Kidney tubule cell (primary cell): Measurements from ENCODE around the gene HFM1.
"Not testable (repeated sequence)": the region's sequence is repeated elsewhere in the genome, so short reads cannot be mapped to it uniquely, and the experiment has no call there.

Source experiments
- DNase-seq: peaks from one replicate; pipeline ENCODE4 v3.0.0-alpha.2; 2018; ENCODE audit warnings: low spot score

Gene HFM1, protein sequence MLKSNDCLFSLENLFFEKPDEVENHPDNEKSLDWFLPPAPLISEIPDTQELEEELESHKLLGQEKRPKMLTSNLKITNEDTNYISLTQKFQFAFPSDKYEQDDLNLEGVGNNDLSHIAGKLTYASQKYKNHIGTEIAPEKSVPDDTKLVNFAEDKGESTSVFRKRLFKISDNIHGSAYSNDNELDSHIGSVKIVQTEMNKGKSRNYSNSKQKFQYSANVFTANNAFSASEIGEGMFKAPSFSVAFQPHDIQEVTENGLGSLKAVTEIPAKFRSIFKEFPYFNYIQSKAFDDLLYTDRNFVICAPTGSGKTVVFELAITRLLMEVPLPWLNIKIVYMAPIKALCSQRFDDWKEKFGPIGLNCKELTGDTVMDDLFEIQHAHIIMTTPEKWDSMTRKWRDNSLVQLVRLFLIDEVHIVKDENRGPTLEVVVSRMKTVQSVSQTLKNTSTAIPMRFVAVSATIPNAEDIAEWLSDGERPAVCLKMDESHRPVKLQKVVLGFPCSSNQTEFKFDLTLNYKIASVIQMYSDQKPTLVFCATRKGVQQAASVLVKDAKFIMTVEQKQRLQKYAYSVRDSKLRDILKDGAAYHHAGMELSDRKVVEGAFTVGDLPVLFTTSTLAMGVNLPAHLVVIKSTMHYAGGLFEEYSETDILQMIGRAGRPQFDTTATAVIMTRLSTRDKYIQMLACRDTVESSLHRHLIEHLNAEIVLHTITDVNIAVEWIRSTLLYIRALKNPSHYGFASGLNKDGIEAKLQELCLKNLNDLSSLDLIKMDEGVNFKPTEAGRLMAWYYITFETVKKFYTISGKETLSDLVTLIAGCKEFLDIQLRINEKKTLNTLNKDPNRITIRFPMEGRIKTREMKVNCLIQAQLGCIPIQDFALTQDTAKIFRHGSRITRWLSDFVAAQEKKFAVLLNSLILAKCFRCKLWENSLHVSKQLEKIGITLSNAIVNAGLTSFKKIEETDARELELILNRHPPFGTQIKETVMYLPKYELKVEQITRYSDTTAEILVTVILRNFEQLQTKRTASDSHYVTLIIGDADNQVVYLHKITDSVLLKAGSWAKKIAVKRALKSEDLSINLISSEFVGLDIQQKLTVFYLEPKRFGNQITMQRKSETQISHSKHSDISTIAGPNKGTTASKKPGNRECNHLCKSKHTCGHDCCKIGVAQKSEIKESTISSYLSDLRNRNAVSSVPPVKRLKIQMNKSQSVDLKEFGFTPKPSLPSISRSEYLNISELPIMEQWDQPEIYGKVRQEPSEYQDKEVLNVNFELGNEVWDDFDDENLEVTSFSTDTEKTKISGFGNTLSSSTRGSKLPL (N-terminal part only)

GRCh38 chr1:91404151-91405012 lies at the start of gene HFM1:
HFM1 (minus strand) TSS chr1:91404837; CDS start chr1:91401082, 3,755 bp downstream.
- peak; percentile 84 for DNase-seq

DNA sequence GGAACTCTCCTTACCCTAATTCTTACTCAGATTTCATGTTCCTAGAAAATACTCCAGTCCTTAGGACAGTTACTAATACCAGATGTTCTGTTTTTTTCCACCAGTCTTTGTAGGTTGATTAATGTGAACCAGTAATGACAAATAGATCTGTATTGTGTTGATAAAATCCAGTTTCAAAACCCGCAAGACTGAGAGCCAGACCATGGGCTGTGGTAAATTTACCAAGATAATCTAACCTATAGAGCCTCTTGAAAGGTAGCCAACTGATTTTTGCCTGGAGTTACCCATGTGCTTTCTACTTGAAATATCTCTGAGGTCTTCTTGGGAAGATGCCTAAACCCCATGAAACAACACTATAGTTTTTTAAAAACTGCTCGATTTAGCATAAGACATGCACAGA lies 49.5 kb upstream of the HFM1 start:
- no peak for DNase-seq

GRCh38 chr1:91450260-91450659 lies 45.6 kb upstream of the HFM1 start:
- no peak for DNase-seq

GRCh38 chr1:91447782-91448181 lies 43.1 kb upstream of the HFM1 start:
- not testable (repeated sequence) for DNase-seq

GRCh38 chr1:91441980-91442379 lies 37.3 kb upstream of the HFM1 start:
- not testable (repeated sequence) for DNase-seq

DNA sequence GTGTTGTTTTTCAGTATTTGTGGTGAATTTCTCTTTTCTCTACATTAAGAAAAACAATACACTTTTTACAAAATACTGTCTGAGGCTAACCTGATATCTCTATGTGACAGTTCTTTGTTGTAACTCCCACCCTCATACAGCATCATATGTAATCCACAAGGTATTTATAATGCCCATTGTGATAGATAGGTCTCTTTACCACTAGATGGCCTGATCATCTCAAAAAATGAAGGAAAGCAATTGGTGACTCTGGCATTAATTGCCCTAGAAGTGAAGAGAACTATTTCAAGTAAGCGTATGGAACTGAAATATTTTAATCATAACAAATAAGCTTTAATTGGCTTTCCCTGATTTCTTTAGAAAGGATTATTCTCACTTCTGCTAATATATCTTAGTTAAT lies 36.2 kb upstream of the HFM1 start:
- no peak for DNase-seq

DNA sequence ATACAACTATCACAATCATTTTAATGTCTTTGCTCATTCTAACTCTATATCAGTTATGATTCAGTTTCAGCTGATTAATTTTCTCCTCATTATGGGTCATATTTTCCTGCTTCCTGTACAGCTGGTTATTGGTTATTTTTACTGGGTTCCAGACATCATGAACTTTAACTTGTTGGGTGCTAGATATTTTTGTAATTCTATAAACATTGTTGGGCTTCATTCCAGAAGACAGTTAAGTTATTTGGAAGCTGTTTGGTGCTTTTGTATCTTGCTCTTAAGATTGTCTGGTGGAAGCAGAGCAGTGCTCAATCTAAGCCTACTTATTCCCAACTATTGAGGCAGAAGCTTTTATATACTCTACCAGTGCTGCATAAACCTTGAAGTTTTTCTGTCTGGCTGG lies 34.4 kb upstream of the HFM1 start:
- no peak for DNase-seq

DNA sequence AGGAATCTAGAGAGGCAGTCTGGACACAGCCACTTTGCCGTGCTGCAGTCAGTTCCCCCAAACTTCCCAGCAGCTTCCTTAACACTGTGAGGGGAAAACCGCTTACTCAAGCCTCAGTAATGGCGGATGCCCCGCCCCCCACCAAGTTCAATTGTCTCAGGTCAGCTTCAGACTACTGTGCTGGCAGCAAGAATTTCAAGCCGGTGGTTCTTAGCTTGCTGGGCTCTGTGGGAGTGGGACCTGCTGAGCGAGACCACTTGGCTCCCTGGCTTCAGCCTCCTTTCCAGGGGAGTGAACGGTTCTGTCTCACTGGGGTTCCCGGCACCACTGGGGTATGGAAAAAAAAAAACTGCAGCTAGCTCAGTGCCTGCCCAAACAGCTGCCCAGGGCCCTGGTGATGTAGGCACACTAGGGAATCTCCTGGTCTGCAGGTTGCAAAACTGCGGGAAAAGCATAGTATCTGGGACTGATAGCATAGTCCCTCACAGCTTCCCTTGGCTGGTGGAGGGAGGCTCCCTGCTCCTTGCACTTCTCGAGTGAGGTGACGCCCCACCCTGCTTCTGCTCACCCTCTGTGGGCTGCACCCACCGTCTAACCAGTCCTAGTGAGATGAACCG lies 23.7 kb upstream of the HFM1 start:
- DNase-seq = peak; percentile 31

GRCh38 chr1:91427741-91428140 lies 23.1 kb upstream of the HFM1 start:
- no peak for DNase-seq

DNA sequence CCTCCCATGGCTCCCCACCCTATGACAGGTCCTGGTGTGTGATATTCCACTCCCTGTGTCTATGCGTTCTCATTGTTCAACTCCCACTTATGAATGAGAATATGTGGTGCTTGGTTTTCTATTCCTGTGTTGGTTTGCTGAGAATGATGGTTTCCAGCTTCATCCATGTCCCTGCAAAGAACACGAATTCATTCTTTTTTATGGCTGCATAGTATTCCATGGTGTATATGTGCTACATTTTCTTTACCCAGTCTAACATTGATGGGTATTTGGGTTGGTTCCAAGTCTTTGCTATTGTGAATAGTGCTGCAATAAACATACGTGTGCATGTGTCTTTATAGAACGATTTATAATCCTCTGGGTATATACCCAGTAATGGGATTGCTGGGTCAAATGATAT lies 17.9 kb upstream of the HFM1 start:
- not testable (repeated sequence) for DNase-seq

DNA sequence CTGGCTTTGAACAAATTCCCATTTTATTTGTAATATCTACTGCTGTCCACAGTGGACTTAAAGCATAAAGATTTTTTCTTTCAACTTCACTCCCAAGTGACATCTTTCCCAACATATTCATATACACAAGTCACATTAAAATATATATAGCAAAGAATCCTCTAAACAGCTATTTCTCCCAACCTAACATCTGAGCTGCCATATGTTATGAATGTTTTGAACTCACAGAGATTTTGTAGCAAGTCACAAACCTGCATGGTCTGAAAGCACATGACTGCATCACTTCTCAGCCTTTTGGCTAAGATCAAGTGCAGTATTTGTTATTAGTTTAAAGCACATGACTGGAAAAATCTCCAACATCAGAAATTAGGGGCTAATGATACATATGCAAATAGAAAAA lies 7.7 kb upstream of the HFM1 start:
- no peak for DNase-seq

- no peak for DNase-seq
Measured at GRCh38 chr1:91406773-91407389, 2.2 kb upstream of the HFM1 start.

- peak; percentile 37 for DNase-seq
Measured at GRCh38 chr1:91402023-91402422, 2.6 kb downstream of the HFM1 start.

DNA sequence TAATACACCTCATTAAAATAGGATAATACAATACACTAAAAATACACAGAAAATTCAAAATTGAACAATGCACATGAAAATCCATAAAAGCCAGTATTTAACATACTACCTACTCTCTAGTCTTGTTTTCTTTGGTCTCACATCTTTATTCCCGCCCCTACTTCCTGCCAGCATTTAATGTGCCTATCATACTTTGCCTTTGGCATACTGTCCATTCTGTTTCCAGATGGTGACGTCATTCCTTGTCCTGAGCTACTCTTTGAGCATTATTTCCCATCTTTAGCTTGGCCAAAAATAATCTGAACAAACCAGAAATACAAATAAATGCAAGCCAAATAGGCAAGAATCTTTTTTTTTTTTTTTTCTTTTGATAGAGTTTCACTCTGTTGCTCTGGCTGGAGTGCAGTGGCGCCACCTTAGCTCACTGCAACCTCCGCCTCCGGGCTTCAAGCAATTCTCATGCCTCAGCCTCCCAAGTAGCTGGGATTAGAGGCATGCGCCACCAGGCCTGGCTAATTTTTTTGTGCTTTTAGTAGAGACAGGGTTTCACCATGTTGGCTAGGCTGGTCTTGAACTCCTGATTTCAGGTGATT lies 4.4 kb downstream of the HFM1 start:
- DNase-seq = no peak

DNA sequence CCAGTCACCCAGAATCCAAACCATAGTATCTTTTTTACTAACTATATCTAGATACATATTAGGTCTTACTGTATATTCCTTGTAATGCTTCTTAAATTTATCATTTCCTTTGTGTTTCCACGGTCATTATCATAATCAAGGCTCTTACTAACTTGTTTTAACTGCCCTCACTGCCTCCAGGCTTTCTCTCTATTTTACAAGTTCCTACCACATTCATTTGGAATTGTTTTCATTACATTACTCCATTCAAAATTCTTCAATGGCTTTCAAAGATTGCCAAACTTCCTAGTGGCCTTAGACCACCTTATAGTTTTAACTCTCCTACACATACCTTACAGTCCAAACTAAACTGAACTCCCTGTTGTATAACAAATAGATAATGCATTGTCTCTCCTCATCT lies 6.3 kb downstream of the HFM1 start:
- no peak for DNase-seq

DNA sequence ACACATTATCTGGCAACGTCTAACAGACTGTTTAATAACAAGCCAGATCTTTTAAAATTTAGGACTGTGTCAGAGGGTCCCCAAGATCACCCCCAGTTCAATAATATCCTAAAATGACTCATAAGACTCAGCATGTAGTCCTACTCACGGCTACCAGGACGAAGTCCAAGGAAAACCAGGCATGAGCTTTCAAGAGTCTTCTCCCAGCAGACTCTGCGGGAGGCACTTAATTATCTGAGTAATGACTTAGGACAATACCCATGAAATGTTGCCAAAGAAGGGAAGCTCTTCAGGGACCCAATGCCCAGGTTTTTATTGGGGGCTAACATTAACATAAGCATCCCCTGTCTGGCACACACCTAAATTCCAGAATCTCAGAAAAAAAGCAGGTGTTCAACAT lies 7.0 kb downstream of the HFM1 start:
- DNase-seq = no peak

GRCh38 chr1:91393042-91393441 lies 11.6 kb downstream of the HFM1 start:
- no peak for DNase-seq

DNA sequence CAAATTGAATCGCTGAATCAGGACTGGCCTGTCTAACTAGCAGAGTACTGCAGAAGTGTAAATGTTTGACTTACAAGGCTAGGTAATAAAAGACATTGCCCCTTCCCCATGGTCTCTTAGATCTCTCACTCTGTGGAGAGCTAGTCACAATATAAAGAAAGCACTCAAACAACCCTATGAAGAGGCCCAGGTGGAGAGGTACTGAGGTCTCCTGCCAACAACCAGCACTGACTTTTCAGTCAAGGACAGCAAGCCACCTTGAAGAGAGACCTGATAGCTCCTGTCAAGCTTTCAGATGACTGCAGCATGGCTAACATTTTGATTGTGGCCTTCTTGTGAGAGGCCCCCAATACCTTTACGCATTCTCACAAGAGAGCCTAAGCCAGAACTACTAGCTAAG lies 18.5 kb downstream of the HFM1 start:
- DNase-seq = no peak

- no peak for DNase-seq
Measured at GRCh38 chr1:91383456-91383855, 21.2 kb downstream of the HFM1 start.

GRCh38 chr1:91381844-91382243 lies 22.8 kb downstream of the HFM1 start:
- DNase-seq = no peak
